HG02610 (cell line): ENCODE measurements around the gene TSPEAR.

Source experiments
- ATAC-seq: cut with Tn5 transposase; IDR thresholded peaks from one replicate; pipeline ENCODE4 v1.9.1; 2021; ENCODE audit warnings: mild to moderate bottlenecking, moderate library complexity; ENCODE audit not compliant: unreplicated experiment

The TSPEAR gene

GRCh38 chr21:44458971-44459711 lies 252.2 kb downstream of the TSPEAR start:
- ATAC-seq = no peak

- ATAC-seq = no peak
Observed at GRCh38 chr21:44456915-44457736, 254.2 kb downstream of the TSPEAR start.

- no peak for ATAC-seq
Observed at GRCh38 chr21:44456214-44456914, 255.0 kb downstream of the TSPEAR start.

- peak; percentile 27 for ATAC-seq
Observed at GRCh38 chr21:44455524-44456213, 255.7 kb downstream of the TSPEAR start.

GRCh38 chr21:44454747-44455523 lies 256.4 kb downstream of the TSPEAR start, which contains the start of gene LRRC3:
Gene LRRC3, plus strand, starts transcription at chr21:44455510. Its CDS starts 1,135 bp downstream, at chr21:44456645.
- peak; percentile 42 for ATAC-seq

- ATAC-seq = no peak
Observed at GRCh38 chr21:44454058-44454457, 257.3 kb downstream of the TSPEAR start.

- no peak for ATAC-seq
Observed at GRCh38 chr21:44453120-44453519, 258.3 kb downstream of the TSPEAR start.

GRCh38 chr21:44450999-44451398 lies 260.4 kb downstream of the TSPEAR start:
- no peak for ATAC-seq

- ATAC-seq = no peak
Observed at GRCh38 chr21:44450402-44450801, 261.0 kb downstream of the TSPEAR start.

GRCh38 chr21:44449473-44450363 lies 261.7 kb downstream of the TSPEAR start:
- no peak for ATAC-seq

GRCh38 chr21:44448651-44449131 lies 262.7 kb downstream of the TSPEAR start:
- no peak for ATAC-seq
